ENCODE results near the gene MACC1.
"Not testable (repeated sequence)": the region's sequence is repeated elsewhere in the genome, so short reads cannot be mapped to it uniquely, and the experiment has no call there.

MACC1 gene

DNA sequence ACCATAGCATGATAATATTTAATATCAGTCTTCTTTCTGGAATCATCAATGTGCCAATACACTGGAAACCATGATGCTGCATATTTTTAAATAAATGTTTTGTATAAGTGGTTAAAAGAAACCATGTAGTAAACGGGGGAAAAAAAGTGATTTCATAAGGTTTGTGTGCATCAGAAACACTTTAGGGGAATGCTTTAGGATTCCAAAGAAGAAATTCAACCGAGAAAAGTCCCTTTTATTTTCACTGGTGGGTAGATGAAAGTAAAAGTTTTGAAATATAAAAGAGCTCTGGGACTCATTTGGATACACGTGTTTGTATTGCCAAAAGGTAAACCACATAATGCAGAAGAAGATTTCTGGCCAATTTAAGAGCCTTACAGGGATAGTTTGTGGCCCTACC lies 11.9 kb upstream of the MACC1 start:
- DNase-seq (ENCODE audit: low read depth) = no peak

DNA sequence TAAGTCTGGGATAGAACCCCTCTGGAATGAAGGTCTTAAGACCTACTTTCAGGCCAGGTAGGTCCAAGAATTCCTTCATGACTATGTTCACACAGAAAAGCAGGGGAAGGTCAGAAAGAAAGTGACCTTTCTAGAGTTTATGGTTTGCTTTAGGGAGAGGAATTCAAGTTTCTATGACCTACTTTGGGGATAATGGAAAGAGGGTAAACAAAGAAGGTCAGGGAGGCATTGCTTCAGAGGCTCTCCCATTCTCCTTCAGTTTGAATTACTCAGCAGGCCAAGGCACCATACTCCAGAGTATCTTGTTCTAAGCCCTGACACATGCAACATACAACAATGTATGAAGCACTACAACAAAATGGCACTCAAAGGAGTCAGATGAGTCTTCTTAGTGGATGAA lies 11.5 kb upstream of the MACC1 start:
- DNase-seq (ENCODE audit: low read depth) = no peak

DNA sequence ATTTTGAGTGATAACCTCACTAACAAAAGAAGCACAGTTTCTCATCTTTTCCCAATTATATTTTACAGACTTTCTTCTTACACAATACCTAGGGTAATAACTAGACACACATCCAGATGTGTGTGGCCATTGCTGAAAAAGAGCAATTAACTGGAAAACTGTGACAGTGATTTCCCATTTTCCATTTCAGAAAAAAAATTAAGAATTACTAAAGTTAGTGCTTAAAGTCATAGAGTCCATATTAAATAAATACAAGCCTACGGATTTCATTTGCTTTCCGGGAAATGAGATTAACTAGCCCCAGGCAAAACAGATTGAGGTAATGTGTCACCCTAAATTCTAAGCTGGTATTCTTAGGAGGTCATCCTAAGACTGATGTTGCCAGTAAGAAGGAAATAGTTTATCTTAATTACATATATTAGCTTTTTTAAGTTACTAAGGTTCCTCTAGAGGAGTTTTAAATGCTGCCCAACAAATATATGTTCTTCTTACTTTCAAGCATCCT lies 10.2 kb upstream of the MACC1 start:
- no peak for DNase-seq (ENCODE audit: low read depth)

DNA sequence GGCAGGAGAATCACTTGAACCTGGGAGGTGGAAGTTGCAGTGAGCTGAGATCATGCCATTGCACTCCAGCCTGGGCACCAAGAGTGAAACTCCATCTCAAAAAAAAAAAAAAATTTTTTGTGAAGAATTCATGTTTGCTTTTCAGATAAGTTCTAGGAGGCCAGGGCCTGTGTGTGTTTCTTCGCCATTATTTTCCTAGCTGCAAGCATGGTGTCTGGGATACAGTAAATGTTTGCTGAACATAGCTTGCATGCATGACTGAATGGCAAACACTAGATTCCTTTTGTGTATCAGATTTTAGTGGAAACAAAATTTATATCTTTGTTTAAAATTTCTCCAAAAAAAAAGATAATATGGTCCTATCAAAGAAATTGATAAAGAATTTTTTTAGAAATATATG lies 9.7 kb upstream of the MACC1 start:
- no peak for DNase-seq (ENCODE audit: low read depth)

DNA sequence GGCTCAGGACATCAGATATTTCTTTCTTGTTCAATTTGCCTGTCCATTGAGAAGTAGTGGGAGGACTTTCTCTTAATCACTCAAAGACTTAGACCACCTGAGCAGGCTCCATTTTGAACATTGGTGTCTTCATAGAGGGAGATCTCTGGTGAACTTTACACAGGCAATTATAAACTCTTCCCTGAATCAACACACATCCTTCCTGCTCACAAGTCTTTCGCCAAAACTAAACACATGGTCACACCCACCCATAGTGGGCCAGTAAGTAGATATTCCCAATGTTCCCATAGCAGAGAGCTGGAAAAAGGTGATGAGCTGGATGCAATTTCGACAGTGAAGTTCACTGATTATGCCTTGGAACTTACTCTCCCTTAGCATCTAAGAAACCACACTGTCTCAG lies 8.2 kb upstream of the MACC1 start:
- DNase-seq (ENCODE audit: low read depth) = no peak

DNA sequence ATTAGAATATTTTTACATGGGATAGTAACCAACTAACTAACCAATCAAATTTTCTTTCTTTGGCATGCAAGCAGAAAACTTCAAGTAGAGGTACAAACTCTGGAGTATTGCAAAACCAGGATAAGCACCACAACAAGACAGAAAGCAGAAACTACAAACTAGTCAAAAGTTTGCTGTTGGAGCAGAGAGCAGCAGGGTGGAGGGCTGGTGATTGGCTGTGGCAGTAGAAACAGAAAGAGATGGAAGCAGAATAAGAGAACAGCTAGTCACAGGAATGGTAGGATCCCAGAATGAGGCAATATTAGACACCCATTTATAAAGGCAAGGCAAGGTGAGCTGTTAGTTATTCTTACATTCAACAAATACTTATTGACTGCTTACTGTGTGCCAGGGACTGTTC lies 6.8 kb upstream of the MACC1 start:
- DNase-seq (ENCODE audit: low read depth) = peak; percentile 43

DNA sequence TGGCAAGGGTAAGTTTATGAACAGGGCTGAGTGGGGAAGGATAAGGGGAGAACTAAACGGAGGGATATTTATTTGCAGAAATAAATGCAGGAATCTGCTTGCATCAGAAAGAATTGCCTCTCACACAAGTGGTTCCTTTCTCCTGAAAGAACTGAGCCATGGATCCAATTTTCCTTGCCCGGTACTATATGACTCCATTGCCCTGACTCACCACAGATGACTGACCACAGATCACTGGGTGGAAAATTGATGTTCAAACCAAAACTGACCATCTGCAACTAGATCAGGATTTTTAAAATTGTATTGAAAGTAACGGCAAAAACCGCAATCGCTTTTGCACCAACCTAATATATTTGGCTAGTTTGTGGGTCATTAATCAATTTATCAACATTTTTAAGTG lies 6.2 kb upstream of the MACC1 start:
- peak; percentile 41 for DNase-seq (ENCODE audit: low read depth)

DNA sequence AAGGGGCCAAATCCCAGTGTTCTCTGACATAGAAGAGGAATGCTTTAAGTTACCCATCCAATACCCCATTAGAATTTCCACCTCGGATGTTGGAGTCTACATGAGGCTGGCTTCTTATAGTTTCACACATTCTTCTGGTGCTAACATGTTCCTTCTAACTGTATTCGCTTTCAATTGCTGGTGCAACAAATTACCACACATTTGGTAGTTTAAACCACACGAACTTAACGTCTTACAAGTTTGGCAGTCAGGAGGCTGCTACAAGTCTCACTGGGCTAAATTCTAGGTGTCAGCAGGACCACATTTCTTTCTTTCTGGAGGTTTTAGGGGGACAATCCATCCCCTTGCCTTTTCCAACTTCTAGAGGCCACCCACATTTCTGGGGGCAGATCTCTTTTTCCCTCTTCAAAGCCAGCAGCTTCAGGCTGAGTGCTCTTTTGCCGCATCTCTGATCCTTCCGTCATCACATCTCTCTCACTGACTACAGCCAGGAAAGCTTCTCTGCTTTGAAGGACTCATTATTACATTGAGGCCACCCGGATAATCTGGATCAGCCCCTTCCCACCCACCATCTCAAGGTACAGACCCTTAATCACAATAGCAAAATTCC lies 5.1 kb upstream of the MACC1 start:
- no peak for DNase-seq (ENCODE audit: low read depth)

DNA sequence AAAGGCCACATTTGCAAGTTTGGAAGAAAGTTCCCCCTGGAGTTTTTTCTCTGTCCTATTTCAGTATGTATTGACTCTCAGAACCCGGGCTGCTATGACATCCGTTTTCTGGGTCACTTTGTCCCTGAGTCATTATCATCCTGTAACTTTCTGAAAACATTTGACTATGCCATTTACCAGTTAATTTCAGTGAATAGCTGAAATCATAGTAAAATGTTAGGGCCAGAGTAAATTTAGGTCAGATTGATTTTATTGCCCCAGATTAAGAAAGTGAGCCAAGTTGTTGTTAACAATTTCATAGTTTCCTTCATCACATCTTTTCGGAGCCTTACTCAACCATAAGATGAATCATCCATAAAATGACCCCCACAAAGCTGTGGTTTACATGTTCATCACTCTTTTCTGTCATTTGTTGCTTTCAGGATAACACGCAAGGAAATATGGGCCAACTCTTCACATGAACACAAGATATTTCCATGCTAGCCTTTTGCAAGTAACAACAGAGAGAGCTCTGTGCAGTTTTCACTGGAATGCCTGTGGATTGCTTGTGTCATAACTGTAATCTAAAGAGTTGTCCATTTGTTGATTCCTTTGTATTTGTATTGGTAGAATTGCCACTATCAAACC lies 3.9 kb upstream of the MACC1 start:
- peak; percentile 98 for DNase-seq (ENCODE audit: low read depth)

DNA sequence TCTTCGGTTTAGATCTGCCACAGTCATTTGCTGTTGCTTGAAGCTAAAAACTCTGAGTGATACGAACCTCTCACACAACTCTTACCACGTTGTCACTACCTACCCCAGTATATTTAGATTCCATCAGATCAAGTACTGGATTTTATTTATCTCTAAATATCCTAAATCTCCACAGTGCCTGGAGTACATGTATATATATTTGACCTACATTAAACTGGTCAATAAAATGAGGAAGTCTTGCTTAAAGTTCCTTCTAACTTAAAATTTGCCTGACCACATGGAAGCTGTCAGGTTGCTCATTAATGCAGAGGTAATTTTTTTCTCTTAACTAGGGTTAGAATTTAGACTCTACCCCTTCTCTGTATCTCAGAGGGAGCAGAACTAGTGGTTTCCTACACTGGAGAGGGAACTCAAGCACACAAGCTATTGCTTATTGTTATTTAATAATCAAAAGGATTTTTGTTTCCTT lies 3.1 kb upstream of the MACC1 start:
- DNase-seq (ENCODE audit: low read depth) = no peak

DNA sequence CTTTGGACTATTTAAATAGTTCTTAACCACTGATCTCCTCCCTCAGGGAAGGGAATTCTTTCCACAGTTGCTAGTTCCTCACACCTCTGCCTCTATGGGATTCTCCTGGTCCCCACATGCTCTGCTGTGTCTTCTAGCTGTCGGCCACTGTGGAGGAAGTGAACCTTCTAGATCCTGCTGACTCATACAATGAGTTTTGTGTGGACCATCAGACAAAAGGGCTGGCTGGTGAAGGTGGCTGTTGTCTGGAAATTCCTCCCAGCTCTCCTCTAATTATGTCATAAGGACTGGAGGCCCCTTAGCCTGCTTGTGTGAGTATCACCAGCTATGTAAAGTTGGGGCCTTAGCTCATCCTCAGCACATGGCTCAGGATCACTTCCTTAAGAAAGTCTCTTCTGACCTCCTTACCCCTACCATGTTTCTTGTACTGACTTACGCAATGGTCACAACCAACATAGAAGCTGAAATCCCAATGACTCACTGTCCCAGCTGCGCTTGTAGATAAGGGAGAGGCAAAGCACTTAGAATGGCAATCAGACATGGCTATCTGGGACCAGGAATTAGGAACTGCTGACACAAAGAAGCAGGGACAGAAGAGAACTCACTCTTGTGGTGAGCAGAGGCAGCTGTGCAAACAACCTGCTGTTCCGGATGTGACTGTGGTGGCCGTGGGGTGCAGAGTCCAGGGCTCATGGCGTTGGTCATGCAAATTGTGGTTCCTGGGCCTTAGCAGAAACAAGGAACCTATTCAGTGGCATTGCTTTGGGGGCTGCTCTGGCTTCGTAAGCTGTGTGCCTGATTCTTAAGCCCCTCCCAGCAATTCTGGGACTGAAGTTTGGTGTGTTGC lies 2.5 kb upstream of the MACC1 start:
- peak; percentile 92 for DNase-seq (ENCODE audit: low read depth)

DNA sequence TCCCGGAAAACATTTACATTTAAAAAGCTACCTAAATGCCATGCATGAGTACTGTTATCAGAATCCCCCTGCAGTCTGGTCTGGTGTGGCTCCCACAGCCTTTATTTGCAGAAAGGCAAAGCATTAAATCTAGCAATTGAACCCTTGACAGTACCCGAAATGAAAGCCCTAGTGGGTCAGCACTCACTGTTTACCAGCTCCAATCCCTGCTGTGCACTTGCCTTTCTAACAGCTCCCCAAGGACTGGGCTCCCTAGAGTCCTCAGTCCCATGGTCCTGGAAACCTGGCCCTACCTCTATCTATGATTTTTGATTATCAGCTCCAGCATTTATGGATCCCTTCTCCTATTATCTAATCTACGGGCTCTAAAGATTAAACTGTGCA lies 1.9 kb upstream of the MACC1 start:
- no peak for DNase-seq (ENCODE audit: low read depth)

DNA sequence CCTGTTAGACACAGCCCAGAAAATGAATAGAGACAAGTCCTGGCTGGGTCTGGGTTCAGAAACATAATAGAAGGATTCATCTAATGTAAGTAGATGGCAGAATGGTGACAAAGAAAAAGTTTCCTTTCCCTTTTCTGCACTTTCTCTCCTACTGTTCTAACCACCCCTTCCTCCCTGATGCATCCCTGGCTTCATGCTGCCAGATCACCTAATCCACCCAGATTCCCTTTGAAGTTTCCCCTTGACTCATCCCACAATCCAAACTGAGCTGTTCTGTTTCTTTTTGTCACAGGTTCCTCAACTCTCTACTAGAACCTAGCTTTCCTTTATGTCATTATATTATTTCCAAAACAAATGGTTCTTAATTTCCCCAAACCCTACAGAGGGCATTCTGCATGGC lies 1.1 kb upstream of the MACC1 start:
- peak; percentile 26 for DNase-seq (ENCODE audit: low read depth)

DNA sequence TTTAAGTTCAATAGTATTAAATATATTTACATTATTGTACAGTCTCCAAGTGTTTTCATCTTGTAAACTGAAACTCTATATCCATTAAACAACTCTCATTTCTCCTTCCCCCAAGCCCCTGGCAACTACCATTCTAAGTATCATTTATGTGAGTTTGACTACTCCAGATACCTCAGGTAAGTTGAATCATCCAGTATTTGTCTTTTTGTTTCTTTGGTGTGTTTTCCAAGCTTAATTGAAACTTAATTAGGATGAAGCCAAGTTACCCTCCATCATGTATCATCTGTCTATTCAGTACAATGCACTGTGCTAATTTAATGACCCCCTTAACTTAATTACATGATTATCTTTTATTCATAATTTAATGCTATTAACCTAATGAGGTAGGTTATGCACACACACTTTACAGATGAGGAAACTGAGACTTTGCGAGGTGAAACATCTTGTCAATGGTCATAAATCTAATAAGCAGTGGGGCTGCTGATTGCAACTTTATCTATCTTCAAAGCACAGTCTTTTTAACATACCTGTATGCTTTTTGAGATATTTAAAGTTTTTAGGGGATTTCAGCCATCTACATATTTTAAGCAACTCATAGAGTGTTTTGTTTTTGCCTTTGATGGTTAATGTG lies 663 bp downstream of the MACC1 start:
- no peak for DNase-seq (ENCODE audit: low read depth)

DNA sequence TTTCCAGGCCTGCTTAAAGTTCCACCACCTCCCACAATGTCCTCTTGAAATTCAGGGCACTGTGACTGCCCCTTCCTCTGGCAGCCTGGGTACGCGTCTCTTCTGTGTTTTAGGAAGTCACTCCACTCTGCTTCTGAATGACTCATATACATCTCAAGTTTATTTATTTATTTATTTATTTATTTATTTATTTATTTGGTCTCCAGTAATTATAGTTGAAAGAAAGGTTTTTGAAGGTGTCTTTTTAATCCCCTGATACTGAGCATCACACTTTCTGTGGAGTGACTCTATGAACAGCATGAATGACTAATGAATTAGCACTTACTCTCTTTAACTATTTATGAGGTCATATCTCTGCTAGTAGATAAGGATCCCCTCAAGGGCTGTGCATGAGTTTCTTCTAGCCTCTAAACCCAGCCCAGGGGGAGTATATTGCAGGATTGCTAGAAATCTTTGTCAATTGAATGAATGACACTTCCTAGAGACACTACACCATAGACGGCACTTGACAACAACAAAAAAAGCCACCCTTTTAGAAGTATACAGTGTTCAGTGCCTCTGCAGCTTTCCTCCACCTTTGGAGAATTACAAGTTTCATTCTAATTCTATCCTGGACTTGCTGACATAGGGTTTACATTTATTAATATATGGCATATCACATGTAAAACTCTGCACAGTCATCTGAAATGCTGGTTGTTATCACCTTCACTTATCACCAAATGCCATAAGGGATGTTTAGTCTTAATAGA lies 2.1 kb downstream of the MACC1 start:
- peak; percentile 15 for DNase-seq (ENCODE audit: low read depth)

DNA sequence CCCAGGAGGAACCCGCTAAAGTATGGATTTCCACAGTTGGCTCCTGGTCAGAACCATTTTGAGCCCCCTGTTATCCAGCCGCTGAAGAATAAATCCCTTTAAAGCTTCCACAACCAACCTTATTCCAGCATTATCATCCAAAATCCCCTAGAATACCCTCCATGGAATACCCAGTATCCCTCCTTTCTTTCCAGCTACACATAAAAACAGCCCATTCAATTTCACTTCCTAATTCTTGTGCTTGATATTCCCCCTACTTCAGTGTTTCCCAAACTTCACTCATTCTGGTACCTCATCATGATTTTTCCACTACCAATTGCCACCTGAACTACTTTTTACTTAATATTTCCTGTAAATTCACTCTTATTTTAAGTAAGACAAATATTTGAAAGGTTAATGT lies 3.1 kb downstream of the MACC1 start:
- no peak for DNase-seq (ENCODE audit: low read depth)

DNA sequence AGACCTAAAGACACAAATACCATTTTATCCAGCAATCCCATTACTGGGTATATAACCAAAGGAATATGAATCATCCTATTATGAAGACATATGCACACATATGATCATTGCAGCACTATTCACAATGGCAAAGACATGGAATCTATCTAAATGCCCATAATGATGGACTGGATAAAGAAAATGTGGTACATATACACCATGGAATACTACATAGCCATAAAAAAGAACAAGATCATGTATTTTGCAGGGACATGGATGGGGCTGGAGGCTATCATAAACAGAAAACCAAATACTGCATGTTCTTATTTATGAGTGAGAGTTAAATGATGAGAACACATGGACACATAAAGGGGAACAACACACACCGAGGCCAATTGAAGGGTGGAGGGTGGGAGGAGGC lies 3.8 kb downstream of the MACC1 start:
- DNase-seq (ENCODE audit: low read depth) = no peak

DNA sequence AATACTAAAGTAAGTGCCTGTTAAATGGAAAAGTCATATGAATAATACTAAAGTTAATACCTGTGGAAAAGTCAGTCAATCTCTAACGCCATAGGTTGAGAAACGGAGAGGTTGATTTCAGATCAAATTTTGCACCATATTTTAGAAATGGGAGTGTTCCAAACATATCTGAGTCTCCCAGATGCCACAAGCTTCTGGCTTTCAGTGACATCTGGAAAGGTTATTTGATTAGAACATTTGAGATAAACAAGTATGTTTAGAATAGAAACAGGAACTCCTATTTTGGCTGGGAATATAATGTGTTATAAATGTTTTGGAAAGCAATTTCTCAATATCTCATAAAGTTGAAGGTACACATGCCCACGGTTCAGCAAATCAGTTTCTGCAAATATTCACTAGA lies 5.8 kb downstream of the MACC1 start:
- no peak for DNase-seq (ENCODE audit: low read depth)

DNA sequence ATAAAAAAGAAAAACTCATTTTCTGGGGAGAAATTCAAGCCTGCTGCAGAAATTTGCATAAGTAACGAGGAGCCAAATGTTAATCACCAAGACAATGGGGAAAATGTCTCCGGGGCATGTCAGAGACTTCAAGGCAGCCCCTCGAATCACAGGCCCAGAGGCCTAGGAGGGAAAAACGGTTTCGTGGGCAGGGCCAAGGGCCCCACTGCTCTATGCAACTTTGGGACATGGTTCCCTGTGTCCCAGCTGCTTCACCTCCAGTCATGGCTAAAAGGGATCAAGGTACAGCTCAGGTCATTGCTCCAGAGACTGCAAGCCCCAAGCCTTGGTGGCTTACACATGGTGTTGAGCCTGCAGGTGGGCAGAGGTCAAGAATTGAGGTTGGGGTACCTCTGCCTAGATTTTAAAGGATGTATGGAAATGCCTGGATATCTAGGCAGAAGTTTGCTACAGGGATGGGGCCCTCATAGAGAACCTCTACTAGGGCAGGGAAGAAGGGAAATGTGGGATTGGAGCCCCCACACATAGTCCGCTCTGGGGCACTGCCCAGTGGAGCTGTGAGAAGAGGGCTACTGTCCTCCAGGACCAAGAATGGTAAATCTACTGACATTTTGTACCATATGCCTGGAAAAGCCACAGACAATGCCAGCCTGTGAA lies 8.4 kb downstream of the MACC1 start:
- DNase-seq (ENCODE audit: low read depth) = no peak

DNA sequence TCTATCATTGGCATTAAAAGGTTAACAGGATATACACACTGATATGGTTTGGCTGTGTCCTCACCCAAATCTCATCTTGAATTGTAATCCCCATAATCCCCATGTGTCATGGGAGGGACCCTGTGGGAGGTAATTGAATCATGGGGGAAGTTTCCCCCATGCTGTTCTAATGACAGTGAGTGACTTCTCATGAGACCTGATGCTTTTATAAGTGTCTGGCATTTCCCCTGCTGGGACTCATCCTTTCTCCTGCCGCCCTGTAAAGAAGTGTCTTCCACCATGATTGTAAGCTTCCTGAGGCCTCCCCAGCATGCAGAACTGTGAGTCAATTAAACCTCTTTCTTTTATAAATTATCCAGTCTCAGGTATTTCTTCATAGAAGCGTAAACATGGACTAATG lies 9.4 kb downstream of the MACC1 start:
- DNase-seq (ENCODE audit: low read depth) = not testable (repeated sequence)

DNA sequence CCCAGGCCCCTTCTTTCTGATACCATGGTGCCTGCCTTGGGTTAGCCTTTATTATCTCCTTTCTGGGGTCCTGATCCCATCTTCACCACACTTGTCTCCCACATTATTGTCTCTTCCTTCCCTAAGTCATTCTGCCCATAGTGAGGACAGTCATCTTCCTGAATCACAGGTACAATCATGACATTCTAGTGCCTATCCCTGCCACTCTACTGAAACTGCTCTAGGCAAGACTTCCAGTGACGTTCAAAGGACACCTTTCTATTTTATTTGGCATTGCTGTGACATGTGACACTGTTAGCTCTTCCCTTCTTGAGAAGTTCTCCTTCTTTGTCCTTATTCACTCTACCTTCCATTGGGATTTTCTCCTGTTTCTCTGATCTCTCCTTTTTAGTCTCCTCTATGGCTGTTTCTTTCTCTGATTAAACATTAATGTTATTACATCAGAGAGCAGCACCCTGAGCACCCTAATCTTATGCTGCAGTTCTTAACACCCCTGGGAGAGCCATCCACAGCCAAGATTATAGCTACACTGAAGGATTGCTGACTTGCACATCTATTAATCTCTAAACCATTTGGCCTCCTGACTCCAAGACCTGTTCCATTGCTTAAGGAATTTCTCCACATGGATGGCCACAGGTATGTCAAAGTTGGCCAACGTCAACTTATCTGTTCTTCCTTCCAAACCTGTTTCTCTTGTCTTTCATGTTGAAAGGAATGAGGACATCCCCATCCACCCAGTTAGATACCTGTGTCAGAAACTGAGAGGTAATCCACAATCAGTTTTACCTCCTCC lies 10.9 kb downstream of the MACC1 start:
- DNase-seq (ENCODE audit: low read depth) = no peak
